ENCODE results near the gene XPC. TPM values are rescaled to one million over a fixed set of nuclear protein-coding genes. Genes with fewer than 3 reads are reported as not detected.
A peak's percentile ranks its signal among the peaks of the same experiment; 100 is the strongest.

XPC gene
- total and polyA plus RNA-seq, 4 experiments from 2014 or later = 32.9 to 108 (median 81.0) TPM

- CTCF ChIA-PET (ENCODE audit: partially characterized antibody) = interaction anchor here (1.0 to 1.4 kb wide), 2 partner anchors 298 to 534 kb away, joined by 3 to 5 read pairs; no protein-coding TSS in a partner anchor
These were observed 4.7 kb upstream of the XPC start for GRCh38 chr3:14183015-14183577.

GRCh38 chr3:14181253-14181652, 2.9 kb upstream of the XPC start:
- intact Hi-C loops (cut with micrococcal nuclease) = no loop called here
- H3K36me3 Mint-ChIP-seq = peaks cover 28 to 50% of the 10 kb centered on the region in 2 donors
- H3K4me1 ChIP-seq (ENCODE audit: insufficient read depth, low read length) = peaks cover 30% of the 10 kb centered on the region
- peaks cover 0 to 3% (median 0%) of the 10 kb centered on the region in 8 donors for H3K9me3 Mint-ChIP-seq
- CTCF ChIA-PET (ENCODE audit: partially characterized antibody) = no interaction called here
- no peak overlapping the region for H3K4me3 ChIP-seq (ENCODE audit: low read length in 2 of 2)
- H3K27me3 ChIP-seq (ENCODE audit: insufficient read depth, low read length) = no peaks in the 10 kb centered on the region
- peak overlapping the region in 2 of 7 donors; percentile 25 to 44 for H3K27ac Mint-ChIP-seq
- H3K4me3 Mint-ChIP-seq = no peak overlapping the region
- H3K4me1 Mint-ChIP-seq = peaks cover 40 to 60% (median 47%) of the 10 kb centered on the region in 4 donors
- no peaks in the 10 kb centered on the region for H3K27me3 Mint-ChIP-seq
- DNase-seq = no peak
- peaks cover 30% of the 10 kb centered on the region for H3K36me3 ChIP-seq (ENCODE audit: insufficient read depth, low read length)
- no peaks in the 10 kb centered on the region for H3K9me3 ChIP-seq (ENCODE audit: control insufficient read depth in 1 of 2, low read length in 2 of 2)
- H3K27ac ChIP-seq (ENCODE audit: low read depth, low read length) = no peak overlapping the region
- POLR2A ChIA-PET (ENCODE audit: partially characterized antibody) = interaction anchor here (0.9 kb wide), 1 partner anchor 57 kb away, joined by 4 read pairs; the partner anchor contains the start of genes CHCHD4 and TMEM43

More at GRCh38 chr3:14183015-14183577, 4.7 kb upstream of the XPC start:
- H3K27ac Mint-ChIP-seq = peak overlapping the region in 3 of 7 donors; percentile 12 to 53 (median 24)
- peaks cover 0 to 3% (median 0%) of the 10 kb centered on the region in 8 donors for H3K9me3 Mint-ChIP-seq
- H3K4me3 Mint-ChIP-seq = no peak overlapping the region
- DNase-seq = no peak
- intact Hi-C loops (cut with micrococcal nuclease) = no loop called here
- H3K36me3 Mint-ChIP-seq = peaks cover 38 to 61% of the 10 kb centered on the region in 2 donors
- Histone ChIP-seq H3K27ac (ENCODE audit: low read depth, low read length) (no peak overlapping the region), H3K36me3 (ENCODE audit: insufficient read depth, low read length) (peaks cover 37% of the 10 kb centered on the region), H3K4me3 (ENCODE audit: low read length in 2 of 2) (no peak overlapping the region), H3K27me3 (ENCODE audit: insufficient read depth, low read length) (no peaks in the 10 kb centered on the region), H3K4me1 (ENCODE audit: insufficient read depth, low read length) (peaks cover 12% of the 10 kb centered on the region), H3K9me3 (ENCODE audit: control insufficient read depth in 1 of 2, low read length in 2 of 2) (no peaks in the 10 kb centered on the region)
- POLR2A ChIA-PET (ENCODE audit: partially characterized antibody) = interaction anchor here (0.9 to 1.4 kb wide), 2 partner anchors 58 to 220 kb away, joined by 3 read pairs; partner anchors contain the start of genes CHCHD4 and TMEM43
- peaks cover 33 to 50% (median 43%) of the 10 kb centered on the region in 4 donors for H3K4me1 Mint-ChIP-seq
- no peaks in the 10 kb centered on the region for H3K27me3 Mint-ChIP-seq

DNA sequence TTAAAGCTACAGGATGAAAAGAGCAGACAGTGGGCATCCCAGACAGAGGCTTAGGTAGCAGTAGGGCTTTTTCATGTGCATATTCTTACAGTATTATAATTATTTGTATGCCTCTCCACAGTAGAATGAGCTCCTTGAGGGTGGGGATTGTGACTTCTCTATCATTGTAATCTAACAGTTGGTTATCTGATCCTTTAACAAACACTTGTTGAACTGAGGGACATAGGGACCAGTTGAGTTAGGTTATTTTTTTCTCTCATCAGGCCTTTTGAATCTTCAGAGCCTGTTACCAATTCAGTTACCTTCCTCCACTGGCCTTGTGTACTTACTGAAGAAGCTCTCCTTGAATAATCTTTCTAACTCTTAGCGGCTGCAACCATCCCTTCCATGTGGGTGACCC, 1.4 kb upstream of the XPC start:
- peaks cover 0 to 6% (median 0%) of the 10 kb centered on the region in 8 donors for H3K9me3 Mint-ChIP-seq
- H3K4me1 ChIP-seq (ENCODE audit: insufficient read depth, low read length) = peaks cover 45% of the 10 kb centered on the region
- peak overlapping the region; percentile 44 to 98 (median 96) for H3K4me3 Mint-ChIP-seq
- no peaks in the 10 kb centered on the region for H3K27me3 Mint-ChIP-seq
- no peak for DNase-seq
- peaks cover 26% of the 10 kb centered on the region for H3K36me3 ChIP-seq (ENCODE audit: insufficient read depth, low read length)
- no peak overlapping the region for H3K4me3 ChIP-seq (ENCODE audit: low read length in 2 of 2)
- no peaks in the 10 kb centered on the region for H3K9me3 ChIP-seq (ENCODE audit: control insufficient read depth in 1 of 2, low read length in 2 of 2)
- peaks cover 23 to 47% of the 10 kb centered on the region in 2 donors for H3K36me3 Mint-ChIP-seq
- H3K4me1 Mint-ChIP-seq = peaks cover 53 to 74% (median 57%) of the 10 kb centered on the region in 4 donors
- no peaks in the 10 kb centered on the region for H3K27me3 ChIP-seq (ENCODE audit: insufficient read depth, low read length)
- POLR2A ChIA-PET (ENCODE audit: partially characterized antibody) = interaction anchor here (0.7 to 9.8 kb wide), 9 partner anchors 12 to 767 kb away, joined by 3 to 270 read pairs (median 19); partner anchors contain the start of genes CHCHD4, NR2C2, TMEM43 and WNT7A
- intact Hi-C loops (cut with micrococcal nuclease) = loop anchor here (2.0 to 5.0 kb wide), 4 partner anchors 19 to 1339 kb away; partner anchors contain the start of genes HDAC11 and RPL32
- CTCF ChIA-PET (ENCODE audit: partially characterized antibody) = interaction anchor here (1.5 to 3.3 kb wide), 5 partner anchors 24 to 283 kb away, joined by 4 to 21 read pairs (median 14); partner anchors contain the start of genes CHCHD4 and TMEM43
- H3K27ac ChIP-seq (ENCODE audit: low read depth, low read length) = no peak overlapping the region
- H3K27ac Mint-ChIP-seq = peak overlapping the region; percentile 93 to 100 (median 99)

DNA sequence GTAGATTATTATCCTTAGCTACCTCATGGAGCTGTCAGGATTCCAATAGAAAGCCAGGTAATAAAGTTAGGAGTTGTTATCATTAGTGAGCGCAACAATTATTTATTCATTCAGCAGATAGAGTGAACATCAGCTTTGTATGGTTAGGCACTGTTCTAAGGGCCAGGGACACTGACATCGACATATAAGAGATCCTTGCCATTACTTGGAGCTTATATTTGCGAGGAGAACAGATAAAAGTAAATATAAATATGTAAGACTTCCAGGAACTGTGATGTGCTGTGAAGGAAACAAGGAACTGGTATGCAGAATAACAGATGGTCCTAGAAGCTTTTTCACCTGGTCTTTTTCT, 689 bp upstream of the XPC start:
- H3K36me3 Mint-ChIP-seq = peaks cover 22 to 48% of the 10 kb centered on the region in 2 donors
- peaks cover 0 to 6% (median 0%) of the 10 kb centered on the region in 8 donors for H3K9me3 Mint-ChIP-seq
- no peaks in the 10 kb centered on the region for H3K9me3 ChIP-seq (ENCODE audit: control insufficient read depth in 1 of 2, low read length in 2 of 2)
- ChIA-PET CTCF (ENCODE audit: partially characterized antibody) (interaction anchor here (0.8 to 3.3 kb wide), 9 partner anchors 25 to 528 kb away, joined by 3 to 21 read pairs (median 5); partner anchors contain the start of genes CHCHD4, TMEM43 and WNT7A), POLR2A (ENCODE audit: partially characterized antibody) (interaction anchor here (0.7 to 9.8 kb wide), 32 partner anchors 9 to 1516 kb away, joined by 3 to 270 read pairs (median 6); partner anchors contain the start of genes CCDC174, CHCHD4, HDAC11 and MRPS25)
- H3K4me3 ChIP-seq (ENCODE audit: low read length in 2 of 2) = peak overlapping the region; percentile 70 to 81
- peak overlapping the region; percentile 93 to 100 (median 99) for H3K27ac Mint-ChIP-seq
- peaks cover 52% of the 10 kb centered on the region for H3K4me1 ChIP-seq (ENCODE audit: insufficient read depth, low read length)
- H3K36me3 ChIP-seq (ENCODE audit: insufficient read depth, low read length) = peaks cover 25% of the 10 kb centered on the region
- peaks cover 56 to 81% (median 63%) of the 10 kb centered on the region in 4 donors for H3K4me1 Mint-ChIP-seq
- no peaks in the 10 kb centered on the region for H3K27me3 ChIP-seq (ENCODE audit: insufficient read depth, low read length)
- peak overlapping the region; percentile 97 for H3K27ac ChIP-seq (ENCODE audit: low read depth, low read length)
- peak overlapping the region; percentile 92 to 99 (median 97) for H3K4me3 Mint-ChIP-seq
- intact Hi-C loops (cut with micrococcal nuclease) = loop anchor here (2.0 to 5.0 kb wide), 4 partner anchors 18 to 1338 kb away; partner anchors contain the start of genes HDAC11 and RPL32
- no peak for DNase-seq
- no peaks in the 10 kb centered on the region for H3K27me3 Mint-ChIP-seq

DNA sequence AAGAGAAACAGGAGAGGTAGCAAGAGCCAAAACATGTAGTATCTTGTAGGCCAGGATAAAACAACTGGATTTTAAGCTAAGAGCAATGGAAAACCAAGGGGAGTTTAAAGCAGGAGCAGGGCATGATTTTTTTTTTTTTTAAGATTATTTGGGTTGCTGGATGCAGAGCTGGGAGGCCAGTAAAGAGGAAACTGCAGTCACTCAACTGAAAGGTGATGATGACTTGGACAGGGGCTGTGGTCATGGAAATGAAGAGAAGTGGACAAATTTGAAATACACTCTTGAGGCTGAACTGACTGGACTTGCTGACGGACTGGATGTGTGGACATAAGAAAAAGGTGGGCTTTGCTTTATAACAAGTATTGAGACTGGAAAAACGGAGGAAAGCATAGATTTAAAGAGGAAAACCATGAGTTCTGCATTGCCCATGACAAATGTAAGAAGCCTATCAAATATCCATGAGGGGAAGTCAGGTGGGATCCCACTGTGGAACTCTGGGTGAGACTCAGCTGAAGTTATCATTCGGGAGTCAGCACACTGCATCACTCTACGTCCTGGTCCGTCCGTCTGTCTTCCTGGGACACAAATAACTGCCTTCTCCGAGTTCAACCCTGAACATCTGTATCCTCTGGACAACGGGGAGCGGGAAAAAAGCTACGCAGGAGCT, 688 bp downstream of the XPC start:
- Mint-ChIP-seq H3K27me3 (no peaks in the 10 kb centered on the region), H3K9me3 (peaks cover 0 to 6% (median 0%) of the 10 kb centered on the region in 8 donors), H3K4me3 (peak overlapping the region; percentile 92 to 99 (median 97)), H3K36me3 (peaks cover 16 to 41% of the 10 kb centered on the region in 2 donors), H3K4me1 (peaks cover 56 to 80% (median 64%) of the 10 kb centered on the region in 4 donors), H3K27ac (peak overlapping the region; percentile 93 to 100 (median 99))
- DNase-seq = peak in 1 of 5 donors; percentile 12
- H3K27ac ChIP-seq (ENCODE audit: low read depth, low read length) = peak overlapping the region; percentile 97
- no peaks in the 10 kb centered on the region for H3K27me3 ChIP-seq (ENCODE audit: insufficient read depth, low read length)
- H3K36me3 ChIP-seq (ENCODE audit: insufficient read depth, low read length) = peaks cover 14% of the 10 kb centered on the region
- peaks cover 64% of the 10 kb centered on the region for H3K4me1 ChIP-seq (ENCODE audit: insufficient read depth, low read length)
- H3K9me3 ChIP-seq (ENCODE audit: control insufficient read depth in 1 of 2, low read length in 2 of 2) = no peaks in the 10 kb centered on the region
- POLR2A ChIA-PET (ENCODE audit: partially characterized antibody) = interaction anchor here (0.6 to 9.8 kb wide), 23 partner anchors 10 to 1515 kb away, joined by 3 to 270 read pairs (median 10); partner anchors contain the start of genes CCDC174, CHCHD4, NR2C2 and SLC6A6
- CTCF ChIA-PET (ENCODE audit: partially characterized antibody) = interaction anchor here (1.0 to 3.3 kb wide), 7 partner anchors 23 to 286 kb away, joined by 3 to 21 read pairs (median 8); partner anchors contain the start of genes CHCHD4 and TMEM43
- intact Hi-C loops (cut with micrococcal nuclease) = loop anchor here (1.0 to 5.0 kb wide), 11 partner anchors 17 to 1337 kb away; partner anchors contain the start of genes CCDC174, CHCHD4, HDAC11 and MRPS25
- H3K4me3 ChIP-seq (ENCODE audit: low read length in 2 of 2) = peak overlapping the region; percentile 78 to 81

DNA sequence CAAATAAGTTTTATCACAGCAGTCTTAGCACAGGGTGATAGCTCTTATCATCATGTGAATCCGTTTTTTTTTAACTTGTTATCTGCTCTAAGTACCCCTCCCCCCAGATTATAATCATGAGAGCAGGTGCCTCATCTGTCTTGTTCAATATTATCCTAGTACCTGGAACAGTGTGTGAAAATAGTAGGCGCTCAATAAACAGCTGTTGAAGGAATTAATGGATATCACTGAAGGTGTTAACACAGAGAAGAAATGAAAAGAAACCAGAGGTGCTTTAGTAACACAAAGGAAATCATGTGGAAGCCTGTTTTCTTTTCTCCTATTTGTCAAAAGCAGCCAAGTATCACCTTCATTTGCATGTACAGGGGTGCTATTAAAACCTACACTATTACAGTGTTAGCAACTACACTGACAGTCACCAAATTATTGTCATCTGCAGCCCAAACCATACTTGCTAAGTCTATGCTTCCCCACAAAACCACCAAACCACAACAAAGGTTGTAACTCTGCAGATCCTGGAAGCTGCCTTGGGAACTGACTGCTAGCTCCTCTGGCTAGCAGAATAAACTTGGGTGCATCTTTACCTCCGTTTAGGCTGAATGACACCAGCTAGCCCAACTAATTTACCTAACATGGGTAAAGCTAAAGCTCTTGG, 2.9 kb downstream of the XPC start:
- H3K9me3 ChIP-seq (ENCODE audit: control insufficient read depth in 1 of 2, low read length in 2 of 2) = no peaks in the 10 kb centered on the region
- DNase-seq = peak; percentile 81 to 89 (median 84)
- peak overlapping the region; percentile 29 for H3K27ac ChIP-seq (ENCODE audit: low read depth, low read length)
- H3K27me3 ChIP-seq (ENCODE audit: insufficient read depth, low read length) = no peaks in the 10 kb centered on the region
- ChIA-PET POLR2A (ENCODE audit: partially characterized antibody) (interaction anchor here (0.9 to 9.8 kb wide), 12 partner anchors 9 to 476 kb away, joined by 3 to 270 read pairs (median 4); partner anchors contain the start of genes CCDC174, CHCHD4, TMEM43 and WNT7A), CTCF (ENCODE audit: partially characterized antibody) (interaction anchor here (0.8 to 2.9 kb wide), 7 partner anchors 22 to 518 kb away, joined by 3 to 21 read pairs (median 6); partner anchors contain the start of genes CHCHD4 and TMEM43)
- intact Hi-C loops (cut with micrococcal nuclease) = loop anchor here (5.0 kb wide), 1 partner anchor 693 kb away; the partner anchor contains the start of gene HDAC11
- H3K27me3 Mint-ChIP-seq = no peaks in the 10 kb centered on the region
- peaks cover 26 to 50% of the 10 kb centered on the region in 2 donors for H3K36me3 Mint-ChIP-seq
- peaks cover 0 to 6% (median 0%) of the 10 kb centered on the region in 8 donors for H3K9me3 Mint-ChIP-seq
- H3K4me1 Mint-ChIP-seq = peaks cover 54 to 86% (median 74%) of the 10 kb centered on the region in 4 donors
- peaks cover 23% of the 10 kb centered on the region for H3K36me3 ChIP-seq (ENCODE audit: insufficient read depth, low read length)
- peaks cover 64% of the 10 kb centered on the region for H3K4me1 ChIP-seq (ENCODE audit: insufficient read depth, low read length)
- no peak overlapping the region for H3K4me3 ChIP-seq (ENCODE audit: low read length in 2 of 2)
- peak overlapping the region; percentile 58 to 93 (median 88) for H3K27ac Mint-ChIP-seq
- H3K4me3 Mint-ChIP-seq = peak overlapping the region; percentile 32 to 83 (median 66)

Measured in CD4-positive, alpha-beta memory T cell (primary cell).